Gastrocnemius medialis (tissue), 4 donors: ENCODE results near the gene PSMA1.

Experiments
- POLR2A ChIP-seq, 2 donors: fragments of 450-650 bp; IDR thresholded peaks; one replicate each; pipeline ENCODE4 v1.6.1; 2017; ENCODE audit warnings: antibody characterized with exemption in 2 of 2, mild to moderate bottlenecking in 2 of 2, moderate library complexity in 2 of 2
- TF ChIP-seq, protein P1 (sequence below), 5 experiments: fragments of 450-650 bp in 3 of 5; fragments of 200-600 bp in 2 of 5; sonication (generic) in 2 of 5; IDR thresholded peaks in 4 of 5; conservative IDR thresholded peaks in 1 of 5; 1 replicate in 4 of 5; 2 replicates in 1 of 5; pipeline ENCODE4 v1.5.1; 2016 to 2019; ENCODE audit warnings: antibody characterized with exemption in 5 of 5, mild to moderate bottlenecking in 3 of 5, moderate library complexity in 3 of 5

DNA sequence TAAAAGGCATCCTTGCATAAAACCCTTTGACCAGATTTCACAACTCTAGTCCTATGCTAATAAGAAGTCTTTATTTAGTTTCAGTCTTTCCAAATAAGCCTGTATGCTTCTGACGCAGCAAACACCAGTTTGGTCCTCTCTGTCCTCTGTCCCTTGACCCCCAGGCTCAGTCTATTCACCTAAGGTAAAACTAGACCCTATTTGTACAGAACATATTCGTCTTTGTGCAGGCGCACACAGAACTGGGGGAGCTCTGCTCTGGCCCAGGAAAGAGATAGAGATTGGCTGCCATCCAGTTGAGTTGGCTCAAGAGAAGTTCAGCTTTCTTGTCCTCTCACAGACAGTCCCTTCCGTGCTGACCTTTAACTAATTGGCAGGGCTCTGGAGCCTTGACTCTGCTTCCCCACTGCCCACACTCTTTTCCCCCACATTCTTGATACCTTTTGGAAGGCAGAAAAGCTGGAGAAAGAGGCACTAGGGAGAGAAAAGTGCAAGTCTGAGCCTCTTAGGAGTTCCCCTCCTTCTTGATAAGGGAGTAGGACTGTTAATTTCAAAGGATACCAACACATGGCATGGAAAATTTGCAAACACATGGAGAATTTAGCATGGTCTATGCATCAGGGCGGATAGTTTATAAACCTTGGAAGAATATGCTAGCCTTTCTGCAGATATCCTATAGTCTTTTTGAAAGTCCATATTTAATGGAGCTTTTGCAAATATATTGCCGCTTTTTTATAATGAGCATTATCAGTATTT, 21.2 kb upstream of the PSMA1 start:
- TF ChIP-seq, protein P1, sequence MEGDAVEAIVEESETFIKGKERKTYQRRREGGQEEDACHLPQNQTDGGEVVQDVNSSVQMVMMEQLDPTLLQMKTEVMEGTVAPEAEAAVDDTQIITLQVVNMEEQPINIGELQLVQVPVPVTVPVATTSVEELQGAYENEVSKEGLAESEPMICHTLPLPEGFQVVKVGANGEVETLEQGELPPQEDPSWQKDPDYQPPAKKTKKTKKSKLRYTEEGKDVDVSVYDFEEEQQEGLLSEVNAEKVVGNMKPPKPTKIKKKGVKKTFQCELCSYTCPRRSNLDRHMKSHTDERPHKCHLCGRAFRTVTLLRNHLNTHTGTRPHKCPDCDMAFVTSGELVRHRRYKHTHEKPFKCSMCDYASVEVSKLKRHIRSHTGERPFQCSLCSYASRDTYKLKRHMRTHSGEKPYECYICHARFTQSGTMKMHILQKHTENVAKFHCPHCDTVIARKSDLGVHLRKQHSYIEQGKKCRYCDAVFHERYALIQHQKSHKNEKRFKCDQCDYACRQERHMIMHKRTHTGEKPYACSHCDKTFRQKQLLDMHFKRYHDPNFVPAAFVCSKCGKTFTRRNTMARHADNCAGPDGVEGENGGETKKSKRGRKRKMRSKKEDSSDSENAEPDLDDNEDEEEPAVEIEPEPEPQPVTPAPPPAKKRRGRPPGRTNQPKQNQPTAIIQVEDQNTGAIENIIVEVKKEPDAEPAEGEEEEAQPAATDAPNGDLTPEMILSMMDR (IDR thresholded peaks at IDR 0.05 in 4 of 5, conservative IDR thresholded peaks at IDR 0.05 in 1 of 5): no peak
- TF ChIP-seq POLR2A (IDR thresholded peaks at IDR 0.05): no peak
